Activated naive CD8-positive, alpha-beta T cell treated with anti-CD3 and anti-CD28 coated beads, Interleukin-2, amount 10 ng/mL, durations not matched to agents 7 days and 5 days (primary cell): Measurements from ENCODE around the gene LRRC30. TPM values are rescaled to one million over a fixed set of nuclear protein-coding genes. Genes with fewer than 3 reads are reported as not detected.
"Not testable (repeated sequence)": the region's sequence is repeated elsewhere in the genome, so short reads cannot be mapped to it uniquely, and the experiment has no call there.

Experiments
- ATAC-seq: fragments of 150-1000 bp; cut with Tn5 transposase; one replicate; pipeline ENCODE4 v1.10.0; 2021; ENCODE audit warnings: low read depth, moderate library complexity
- POLR2A ChIA-PET: fragments of 350-600 bp; sonication (Branson Sonifier 250); formaldehyde crosslinking; loops from one replicate; lab custom pipeline; 2021; ENCODE audit warnings: antibody characterized with exemption; lab: Charles Lee
- DNase-seq: peaks from one replicate; pipeline ENCODE4 v3.0.0; 2021
- H3K27ac Mint-ChIP-seq: one replicate; pipeline ENCODE4 v1.8.0; 2022; ENCODE audit warnings: mild to moderate bottlenecking, mixed read lengths
- H3K27me3 Mint-ChIP-seq: one replicate; pipeline ENCODE4 v1.8.0; 2022; ENCODE audit warnings: mild to moderate bottlenecking, moderate library complexity, mixed read lengths
- H3K36me3 Mint-ChIP-seq: one replicate; pipeline ENCODE4 v1.8.0; 2021; ENCODE audit warnings: mild to moderate bottlenecking, mixed read lengths
- H3K4me1 Mint-ChIP-seq: one replicate; pipeline ENCODE4 v1.8.0; 2021; ENCODE audit warnings: mixed read lengths
- H3K4me3 Mint-ChIP-seq: one replicate; pipeline ENCODE4 v1.8.0; 2022; ENCODE audit warnings: mild to moderate bottlenecking, moderate library complexity, mixed read lengths
- H3K9me3 Mint-ChIP-seq: one replicate; pipeline ENCODE4 v1.8.0; 2021; ENCODE audit warnings: mixed read lengths
- total RNA-seq, 2 experiments: library from RNA; stranded (reverse); gene quantifications; one replicate each; pipeline ENCODE4 v1.2.3, GENCODE V29; 2021

Gene LRRC30
- total RNA-seq = not detected

DNA sequence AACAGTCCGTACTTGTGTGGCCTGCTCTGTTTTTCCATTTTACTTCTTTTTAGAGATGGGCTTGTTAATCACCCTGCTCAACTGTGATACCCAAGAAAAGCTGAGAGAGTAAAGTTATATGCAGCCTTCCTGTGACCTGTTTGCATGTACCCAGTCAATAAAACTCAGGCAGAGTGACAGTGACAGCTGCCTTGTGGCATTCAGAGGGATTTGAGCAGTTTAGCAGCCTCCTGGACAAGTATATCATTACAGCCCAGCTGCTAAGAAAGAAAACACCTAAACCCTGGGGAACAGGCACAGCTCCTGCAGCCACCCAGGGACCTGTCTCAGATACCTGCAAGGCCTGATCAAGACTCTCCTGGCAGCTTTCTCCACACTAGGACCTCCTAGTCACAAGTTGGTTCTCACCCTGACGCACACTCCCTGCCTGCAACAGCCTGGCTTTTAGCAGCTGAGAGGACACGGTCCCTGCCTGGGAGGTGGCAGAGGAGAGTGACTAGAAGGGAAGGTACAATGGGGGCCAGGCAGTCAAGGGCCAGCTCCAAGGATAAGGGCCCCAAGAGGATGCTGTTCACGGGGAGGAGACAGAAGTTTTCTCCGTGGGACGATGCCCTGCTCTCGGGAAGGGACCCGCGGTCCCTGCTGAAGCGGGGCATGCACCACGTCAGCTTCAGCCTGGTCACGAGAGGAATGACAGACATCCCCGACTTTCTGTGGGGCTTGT is at the start of gene LRRC30:
Gene LRRC30, plus strand, starts transcription at position 464 of the 724 bp plus-strand sequence. Its CDS starts 50 bp downstream, at position 514.
- DNase-seq (no peak), ATAC-seq (no peak)
- Mint-ChIP-seq H3K4me3 (no peak within 1 kb of the TSS), H3K36me3 (no peaks in the 10 kb centered on the region), H3K27ac (no peak within 1 kb of the TSS), H3K9me3 (no peaks in the 10 kb centered on the region), H3K27me3 (no peaks in the 10 kb centered on the region), H3K4me1 (no peaks in the 10 kb centered on the region)
- POLR2A ChIA-PET = no interaction called here

DNA sequence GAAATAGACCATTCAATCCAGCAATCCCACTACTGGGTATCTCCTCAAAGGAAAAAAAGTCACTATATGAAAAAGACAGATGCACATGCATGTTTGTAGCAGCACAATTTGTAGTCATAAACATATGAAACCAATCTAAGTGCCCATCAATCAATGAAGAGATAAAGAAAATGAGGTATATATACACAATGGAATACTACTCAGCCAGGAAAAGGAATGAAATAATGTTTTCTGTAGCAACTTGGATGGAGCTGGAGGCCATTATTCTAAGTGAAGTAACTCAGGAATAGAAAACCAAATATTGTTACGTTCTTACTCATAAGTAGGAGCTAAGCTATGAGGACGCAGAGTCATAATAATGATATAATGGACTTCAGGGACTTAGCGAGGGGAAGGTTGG is 45.2 kb upstream of the LRRC30 start:
- no peak for DNase-seq
- POLR2A ChIA-PET = no interaction called here
- H3K27ac Mint-ChIP-seq = no peak overlapping the region
- no peaks in the 10 kb centered on the region for H3K4me1 Mint-ChIP-seq
- no peak for ATAC-seq
- no peak overlapping the region for H3K4me3 Mint-ChIP-seq
- peaks cover 12% of the 10 kb centered on the region for H3K9me3 Mint-ChIP-seq
- no peaks in the 10 kb centered on the region for H3K27me3 Mint-ChIP-seq
- H3K36me3 Mint-ChIP-seq = no peaks in the 10 kb centered on the region

DNA sequence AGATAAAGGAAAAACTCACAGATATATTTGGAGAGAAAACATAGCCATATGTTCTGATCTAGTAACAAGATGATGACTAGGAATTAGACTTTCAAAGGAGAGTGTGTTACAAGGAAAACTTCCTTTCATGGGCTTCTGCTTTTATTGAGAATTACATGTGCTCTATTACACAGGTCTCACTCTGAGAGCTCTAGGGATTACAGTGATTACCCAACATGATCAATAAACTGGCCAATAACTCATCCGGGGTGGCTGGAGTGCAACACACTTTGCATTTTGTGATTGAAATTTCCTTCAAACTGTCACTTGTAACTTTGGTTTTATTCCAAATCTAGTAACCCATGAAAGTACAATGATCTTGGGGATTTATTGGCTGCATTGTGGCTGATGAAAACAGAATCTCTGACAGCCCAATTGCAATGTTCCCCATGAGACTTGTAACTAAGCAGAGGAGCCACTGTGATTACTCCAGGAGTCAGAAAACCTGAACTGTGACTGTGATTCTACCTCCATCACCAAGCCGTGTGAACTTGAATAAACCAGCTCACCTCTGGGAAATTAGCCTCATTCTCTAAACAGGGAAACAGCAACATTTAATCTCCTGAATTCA is 40.2 kb upstream of the LRRC30 start:
- H3K4me1 Mint-ChIP-seq = no peaks in the 10 kb centered on the region
- H3K27me3 Mint-ChIP-seq = no peaks in the 10 kb centered on the region
- H3K4me3 Mint-ChIP-seq = no peak overlapping the region
- H3K9me3 Mint-ChIP-seq = peaks cover 3% of the 10 kb centered on the region
- H3K36me3 Mint-ChIP-seq = no peaks in the 10 kb centered on the region
- DNase-seq (no peak), ATAC-seq (no peak)
- POLR2A ChIA-PET = no interaction called here
- no peak overlapping the region for H3K27ac Mint-ChIP-seq

DNA sequence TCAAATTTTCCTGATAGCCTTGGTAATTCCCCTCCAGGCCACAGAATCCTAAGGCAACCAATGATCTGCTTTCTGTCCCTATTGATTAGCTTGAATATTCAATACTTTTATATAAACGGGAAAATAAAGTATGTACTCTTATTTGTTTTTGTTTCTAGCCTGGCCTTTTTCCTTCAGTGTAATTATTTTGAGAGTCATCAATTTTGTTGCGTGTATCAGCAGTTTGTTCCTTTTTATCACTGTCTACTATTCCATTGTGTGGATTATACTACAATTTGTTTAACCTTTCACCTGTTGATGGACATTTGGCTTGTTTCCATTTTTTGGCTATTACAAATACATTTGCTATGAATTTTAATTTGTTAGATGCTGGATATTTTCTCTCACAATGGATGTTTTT is 39.2 kb upstream of the LRRC30 start:
- POLR2A ChIA-PET = no interaction called here
- no peak for DNase-seq
- Mint-ChIP-seq H3K27ac (no peak overlapping the region), H3K4me1 (no peaks in the 10 kb centered on the region), H3K4me3 (no peak overlapping the region), H3K27me3 (no peaks in the 10 kb centered on the region), H3K36me3 (no peaks in the 10 kb centered on the region), H3K9me3 (no peaks in the 10 kb centered on the region)
- ATAC-seq = no peak

DNA sequence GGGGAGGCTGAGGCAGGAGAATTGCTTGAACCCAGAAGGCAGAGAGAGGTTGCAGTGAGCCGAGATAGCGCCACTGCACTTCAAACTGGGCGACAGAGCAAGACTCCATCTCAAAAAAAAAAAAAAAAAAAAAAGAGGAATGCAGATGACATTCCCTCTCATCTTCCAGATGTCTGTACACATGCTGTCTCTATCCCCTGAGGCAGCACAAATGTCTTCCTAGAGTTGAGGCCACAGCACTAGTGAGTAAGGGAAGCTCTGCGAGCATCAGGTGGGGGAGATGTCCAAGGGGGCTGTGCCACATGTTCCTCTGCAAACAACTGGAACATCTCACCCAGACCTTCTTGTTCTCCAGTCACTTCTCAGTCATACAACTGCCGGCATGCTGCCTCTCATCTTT is 35.6 kb upstream of the LRRC30 start:
- Mint-ChIP-seq H3K4me3 (no peak overlapping the region), H3K27ac (no peak overlapping the region), H3K36me3 (no peaks in the 10 kb centered on the region), H3K4me1 (no peaks in the 10 kb centered on the region), H3K27me3 (peaks cover 2% of the 10 kb centered on the region), H3K9me3 (no peaks in the 10 kb centered on the region)
- POLR2A ChIA-PET = no interaction called here
- no peak for ATAC-seq
- no peak for DNase-seq

DNA sequence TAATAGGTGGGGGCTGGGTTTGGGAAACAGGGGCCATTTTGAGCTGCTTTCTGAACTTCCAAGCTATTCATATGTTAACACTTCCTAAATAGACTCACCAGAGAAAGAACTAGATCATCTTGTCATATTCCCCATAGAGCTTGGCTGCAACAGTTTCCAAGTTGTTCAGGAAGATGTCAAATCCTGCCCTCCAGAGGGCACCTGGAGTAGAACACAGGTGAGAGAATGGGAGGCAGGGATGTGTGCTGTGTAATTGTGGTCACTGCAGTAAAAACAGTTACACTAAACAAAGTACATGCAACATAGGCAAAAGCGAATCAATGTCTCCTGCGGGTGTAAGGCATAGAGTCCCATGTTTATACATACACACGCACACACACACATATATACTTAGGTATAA is 34.5 kb upstream of the LRRC30 start:
- H3K4me1 Mint-ChIP-seq = no peaks in the 10 kb centered on the region

DNA sequence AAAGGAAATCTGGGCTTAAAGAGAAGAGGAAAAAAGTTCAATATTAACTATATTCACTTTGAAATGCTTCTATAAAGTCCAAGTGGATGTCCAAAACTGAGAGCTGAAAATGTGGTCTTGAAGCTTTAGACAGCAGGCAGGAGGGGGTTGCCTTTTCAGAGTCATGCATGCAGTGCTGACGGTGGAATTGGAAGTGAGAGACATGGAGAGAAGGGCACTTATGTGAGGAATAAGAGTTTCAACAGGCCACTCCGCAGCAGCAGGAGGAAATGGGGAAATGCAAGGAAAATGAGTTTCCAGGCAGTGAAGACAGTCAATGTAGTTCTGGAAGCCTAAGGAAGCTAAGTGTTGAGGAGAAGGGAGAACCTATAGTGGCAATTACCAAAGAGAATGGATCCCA is 33.0 kb upstream of the LRRC30 start:
- H3K9me3 Mint-ChIP-seq = no peaks in the 10 kb centered on the region
- ATAC-seq = no peak
- H3K36me3 Mint-ChIP-seq = no peaks in the 10 kb centered on the region
- H3K27me3 Mint-ChIP-seq = peaks cover 2% of the 10 kb centered on the region
- POLR2A ChIA-PET = no interaction called here
- no peak for DNase-seq
- no peak overlapping the region for H3K27ac Mint-ChIP-seq
- H3K4me3 Mint-ChIP-seq = no peak overlapping the region
- no peaks in the 10 kb centered on the region for H3K4me1 Mint-ChIP-seq

More for the DNA sequence above, 34.5 kb upstream of the LRRC30 start:
- H3K4me3 Mint-ChIP-seq = no peak overlapping the region
- no peak for DNase-seq
- H3K36me3 Mint-ChIP-seq = no peaks in the 10 kb centered on the region
- POLR2A ChIA-PET = no interaction called here
- H3K27ac Mint-ChIP-seq = no peak overlapping the region
- peaks cover 2% of the 10 kb centered on the region for H3K27me3 Mint-ChIP-seq
- no peaks in the 10 kb centered on the region for H3K9me3 Mint-ChIP-seq
- no peak for ATAC-seq

DNA sequence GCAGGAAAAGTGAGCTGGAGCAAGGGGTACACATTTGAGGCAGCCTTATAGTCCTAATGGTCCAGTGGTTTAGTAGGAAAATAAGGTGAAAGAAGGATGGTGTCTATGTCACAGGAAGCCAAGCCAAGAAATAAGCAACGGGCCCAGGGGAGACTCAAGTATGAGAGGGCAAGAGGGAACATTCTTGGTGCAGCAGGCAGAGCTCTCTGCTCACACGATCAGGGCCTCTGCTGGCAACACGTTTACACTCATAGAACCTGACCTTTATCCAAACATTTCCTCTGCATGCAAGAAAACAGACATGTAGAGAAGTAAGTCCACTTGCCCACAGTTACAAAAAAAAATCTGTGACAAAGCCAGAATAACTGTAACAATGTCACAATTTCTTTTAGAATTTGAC is 32.6 kb upstream of the LRRC30 start:
- DNase-seq (no peak), ATAC-seq (no peak)
- Mint-ChIP-seq H3K27me3 (peaks cover 2% of the 10 kb centered on the region), H3K9me3 (no peaks in the 10 kb centered on the region), H3K36me3 (no peaks in the 10 kb centered on the region), H3K4me3 (no peak overlapping the region), H3K27ac (no peak overlapping the region), H3K4me1 (no peaks in the 10 kb centered on the region)
- POLR2A ChIA-PET = no interaction called here

DNA sequence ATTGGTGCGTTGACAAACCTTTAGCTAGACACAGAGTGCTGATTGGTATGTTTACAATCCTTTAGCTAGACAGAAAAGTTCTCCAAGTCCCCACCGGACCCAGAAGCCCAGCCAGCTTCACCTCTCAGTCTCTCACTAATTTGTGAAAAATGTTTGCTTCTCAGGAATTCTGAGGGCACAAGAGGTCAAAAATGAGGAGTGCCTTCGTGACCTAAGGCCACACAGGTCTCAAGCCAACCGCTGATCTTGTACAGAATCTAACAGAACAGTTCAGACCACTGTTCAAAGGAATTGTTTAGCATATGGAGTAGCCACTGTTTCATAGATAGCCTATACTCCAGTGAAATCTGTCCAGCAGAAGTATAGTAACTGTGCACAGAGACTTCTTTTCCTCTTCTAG is 29.8 kb upstream of the LRRC30 start:
- Mint-ChIP-seq H3K27me3 (peaks cover 2% of the 10 kb centered on the region), H3K4me3 (no peak overlapping the region), H3K4me1 (no peaks in the 10 kb centered on the region), H3K36me3 (no peaks in the 10 kb centered on the region), H3K27ac (no peak overlapping the region), H3K9me3 (no peaks in the 10 kb centered on the region)
- ATAC-seq (no peak), DNase-seq (no peak)
- POLR2A ChIA-PET = no interaction called here

DNA sequence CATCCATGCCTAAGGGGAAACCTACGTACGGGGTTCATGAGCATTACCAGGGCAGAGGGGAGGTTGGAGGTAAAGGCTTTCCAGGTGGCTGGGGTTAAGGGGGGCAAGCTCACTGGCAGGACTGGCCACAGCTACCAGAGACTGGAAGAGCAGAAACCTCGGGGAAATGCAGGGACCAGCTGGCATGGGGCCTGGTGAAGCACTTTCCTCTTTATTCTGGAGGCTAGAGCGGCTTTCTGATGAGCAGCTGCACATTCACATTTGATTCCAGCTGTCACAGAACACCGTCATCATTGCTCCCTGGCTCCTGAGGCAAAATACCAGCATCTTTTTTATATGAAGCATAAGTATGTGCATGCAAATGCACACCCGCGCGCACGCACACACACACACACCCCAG is 28.7 kb upstream of the LRRC30 start:
- H3K9me3 Mint-ChIP-seq = no peaks in the 10 kb centered on the region
- H3K36me3 Mint-ChIP-seq = no peaks in the 10 kb centered on the region
- no peak overlapping the region for H3K27ac Mint-ChIP-seq
- peaks cover 2% of the 10 kb centered on the region for H3K27me3 Mint-ChIP-seq
- no peak for DNase-seq
- ATAC-seq = no peak
- H3K4me1 Mint-ChIP-seq = no peaks in the 10 kb centered on the region
- H3K4me3 Mint-ChIP-seq = no peak overlapping the region
- POLR2A ChIA-PET = no interaction called here

DNA sequence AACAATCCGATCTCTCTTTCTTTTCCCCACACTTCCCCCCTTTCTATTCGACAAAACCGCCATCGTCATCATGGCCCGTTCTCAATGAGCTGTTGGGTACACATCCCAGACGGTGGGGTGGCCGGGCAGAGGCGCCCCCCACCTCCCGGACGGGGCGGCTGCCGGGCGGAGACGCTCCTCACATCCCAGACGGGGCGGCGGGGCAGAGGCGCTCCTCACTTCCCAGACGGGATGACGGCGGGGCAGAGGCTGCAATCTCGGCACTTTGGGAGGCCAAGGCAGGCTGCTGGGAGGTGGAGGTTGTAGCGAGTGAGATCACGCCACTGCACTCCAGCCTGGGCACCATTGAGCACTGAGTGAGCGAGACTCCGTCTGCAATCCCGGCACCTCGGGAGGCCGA is 27.3 kb upstream of the LRRC30 start:
- POLR2A ChIA-PET, H3K4me3 Mint-ChIP-seq, H3K9me3 Mint-ChIP-seq, H3K27me3 Mint-ChIP-seq, H3K27ac Mint-ChIP-seq, DNase-seq, H3K4me1 Mint-ChIP-seq, ATAC-seq, H3K36me3 Mint-ChIP-seq: not testable (repeated sequence)

DNA sequence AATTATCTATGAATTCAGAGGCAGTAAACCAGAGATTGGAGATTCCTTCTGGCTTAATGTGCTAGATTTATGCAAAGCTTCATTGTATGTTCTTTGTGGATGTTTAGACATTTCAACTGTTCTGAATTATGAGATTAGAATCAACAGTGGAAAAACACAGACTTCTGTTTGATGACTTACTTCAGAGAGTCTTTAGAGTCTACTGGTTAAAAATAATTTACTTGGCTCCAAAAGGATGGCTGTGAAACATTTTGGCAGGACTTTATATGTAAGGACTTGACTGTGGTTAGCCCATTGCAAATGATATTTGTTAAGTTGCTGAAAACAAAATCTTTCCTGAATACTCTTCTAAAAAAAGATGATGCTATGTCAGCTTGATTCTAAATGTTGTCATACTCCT is 25.5 kb upstream of the LRRC30 start:
- H3K4me3 Mint-ChIP-seq = no peak overlapping the region
- H3K4me1 Mint-ChIP-seq = no peaks in the 10 kb centered on the region
- DNase-seq = no peak
- H3K9me3 Mint-ChIP-seq = no peaks in the 10 kb centered on the region
- ATAC-seq = no peak
- POLR2A ChIA-PET = no interaction called here
- no peak overlapping the region for H3K27ac Mint-ChIP-seq
- H3K36me3 Mint-ChIP-seq = no peaks in the 10 kb centered on the region
- H3K27me3 Mint-ChIP-seq = peaks cover 1% of the 10 kb centered on the region

DNA sequence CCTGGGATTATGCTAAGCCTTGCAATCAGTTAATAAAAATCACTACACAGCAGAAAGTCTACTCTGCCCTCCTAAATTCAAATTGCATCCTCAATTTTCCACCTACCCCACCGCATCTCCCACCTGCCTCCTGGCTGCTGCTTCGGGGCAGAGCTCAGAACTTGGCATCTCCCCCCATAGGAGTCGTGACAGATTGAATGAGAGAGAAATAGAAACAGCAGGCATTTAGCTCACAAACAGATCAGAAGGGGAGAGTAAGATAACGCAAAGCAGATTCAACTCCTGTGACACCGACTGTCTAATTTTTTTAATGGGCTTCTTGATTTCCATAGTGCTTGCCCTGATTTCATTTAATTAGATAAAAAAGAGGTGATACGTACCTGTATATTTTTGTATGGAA is 24.7 kb upstream of the LRRC30 start:
- ATAC-seq (no peak), DNase-seq (no peak)
- H3K27ac Mint-ChIP-seq = no peak overlapping the region
- H3K4me1 Mint-ChIP-seq = no peaks in the 10 kb centered on the region
- no peaks in the 10 kb centered on the region for H3K36me3 Mint-ChIP-seq
- H3K27me3 Mint-ChIP-seq = peaks cover 1% of the 10 kb centered on the region
- no peak overlapping the region for H3K4me3 Mint-ChIP-seq
- POLR2A ChIA-PET = no interaction called here
- no peaks in the 10 kb centered on the region for H3K9me3 Mint-ChIP-seq

DNA sequence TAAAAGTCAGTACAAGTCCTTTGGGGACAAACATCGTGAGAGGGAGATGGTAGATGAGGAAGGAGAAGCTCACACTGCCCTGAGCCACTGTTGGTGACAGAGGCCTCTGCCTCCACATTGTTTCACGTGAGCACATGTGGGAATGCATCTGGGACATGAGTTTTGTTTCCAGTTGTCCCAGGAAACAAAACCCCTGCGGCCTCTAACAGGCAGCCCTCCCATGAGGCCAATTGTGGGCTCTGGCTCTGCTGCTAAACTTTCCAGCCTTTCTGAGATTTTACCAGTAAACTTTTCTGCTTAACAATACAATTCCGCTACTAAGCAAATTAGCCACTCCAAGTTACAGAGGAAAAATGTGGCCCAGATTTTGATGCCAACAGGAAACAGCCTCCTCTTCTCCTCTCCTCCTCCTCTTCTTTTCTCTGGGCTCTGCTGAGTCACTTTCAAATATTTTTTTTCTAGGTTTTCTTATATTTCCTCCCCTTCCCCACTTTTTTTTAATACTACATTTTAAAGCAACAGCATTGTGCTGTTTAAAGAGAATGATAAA is 23.4 kb upstream of the LRRC30 start:
- H3K27ac Mint-ChIP-seq = no peak overlapping the region
- no peak for DNase-seq

More for the DNA sequence above, 23.4 kb upstream of the LRRC30 start:
- Mint-ChIP-seq H3K4me3 (no peak overlapping the region), H3K9me3 (no peaks in the 10 kb centered on the region), H3K27me3 (peaks cover 1% of the 10 kb centered on the region), H3K4me1 (no peaks in the 10 kb centered on the region), H3K36me3 (no peaks in the 10 kb centered on the region)
- POLR2A ChIA-PET = no interaction called here
- no peak for ATAC-seq
